Thoracic aorta (tissue), 2 donors: ENCODE data around the gene CAMKV. TPM values are rescaled to one million over a fixed set of nuclear protein-coding genes. Genes with fewer than 3 reads are reported as not detected.
"Not testable (repeated sequence)": the region's sequence is repeated elsewhere in the genome, so short reads cannot be mapped to it uniquely, and the experiment has no call there.

Experiments used
- ATAC-seq: fragments of 150-250 bp; one replicate; pipeline ENCODE4 v1.8.0; 2017; ENCODE audit warnings: low read depth; ENCODE audit not compliant: insufficient number of reproducible peaks, low FRiP score
- DNase-seq: peaks from one replicate; pipeline ENCODE4 v3.0.0-alpha.2; 2020; ENCODE audit warnings: low spot score
- H3K27ac ChIP-seq, 2 donors: fragments of 200-600 bp; sonication (generic); 1 replicate in 1 of 2; 2 replicates in 1 of 2; pipeline ENCODE4 v1.5.1; 2016; ENCODE audit warnings: mild to moderate bottlenecking in 2 of 2, moderate library complexity in 2 of 2
- H3K27me3 ChIP-seq: fragments of 200-600 bp; sonication (generic); replicated peaks from 2 replicates; pipeline ENCODE4 v1.6.0; 2016; ENCODE audit warnings: mild to moderate bottlenecking; ENCODE audit not compliant: insufficient read depth
- H3K36me3 ChIP-seq: fragments of 200-600 bp; sonication (generic); one replicate; pipeline ENCODE4 v1.5.1; 2016
- H3K4me1 ChIP-seq, 2 donors: fragments of 200-600 bp; sonication (generic); 1 replicate in 1 of 2; 2 replicates in 1 of 2; pipeline versions ENCODE4 v1.5.1 to v1.6.0; 2016; ENCODE audit warnings: low read depth in 2 of 2, mild to moderate bottlenecking in 1 of 2; ENCODE audit not compliant: control insufficient read depth in 1 of 2
- H3K4me3 ChIP-seq: fragments of 200-600 bp; sonication (generic); 2 replicates; pipeline ENCODE4 v1.5.1; 2016; ENCODE audit warnings: mild to moderate bottlenecking
- H3K9me3 ChIP-seq: fragments of 200-600 bp; sonication (generic); 2 replicates; pipeline ENCODE4 v1.5.1; 2016
- total RNA-seq, 2 donors: library from RNA; depleted of rRNA; stranded (reverse); fragments of >200 nt; gene quantifications; one replicate each; pipeline versions ENCODE4 v1.1.0 to v1.2.3, GENCODE V29; 2016
- TF ChIP-seq, protein P1 (sequence below): fragments of 200-600 bp; sonication (generic); IDR thresholded peaks from one replicate; pipeline ENCODE4 v1.5.1; 2019; ENCODE audit warnings: antibody characterized with exemption

CAMKV gene
- total RNA-seq, 2 donors from 2014 or later = not detected

DNA sequence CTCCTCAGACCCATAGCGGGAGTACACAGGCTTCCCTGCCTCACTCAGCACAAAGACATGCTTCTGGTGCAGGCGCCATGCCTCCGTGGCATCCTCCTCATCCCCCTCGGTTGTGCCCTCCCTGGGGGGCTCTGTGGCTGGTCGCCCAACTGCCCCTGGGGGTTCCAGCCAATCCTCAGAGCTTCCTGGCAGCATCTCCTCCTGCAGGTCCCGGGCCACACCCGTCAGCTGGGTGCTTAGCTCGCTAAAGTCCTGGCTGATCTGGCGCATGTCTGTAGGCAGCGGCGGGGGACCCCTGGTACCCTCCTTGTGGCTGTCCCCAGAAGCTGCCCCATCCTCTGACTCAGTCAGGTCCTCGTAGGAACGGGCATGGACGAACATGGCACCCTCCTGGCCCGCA lies 41.9 kb upstream of the CAMKV start:
- H3K4me3 ChIP-seq = no peak overlapping the region
- TF ChIP-seq, protein P1, sequence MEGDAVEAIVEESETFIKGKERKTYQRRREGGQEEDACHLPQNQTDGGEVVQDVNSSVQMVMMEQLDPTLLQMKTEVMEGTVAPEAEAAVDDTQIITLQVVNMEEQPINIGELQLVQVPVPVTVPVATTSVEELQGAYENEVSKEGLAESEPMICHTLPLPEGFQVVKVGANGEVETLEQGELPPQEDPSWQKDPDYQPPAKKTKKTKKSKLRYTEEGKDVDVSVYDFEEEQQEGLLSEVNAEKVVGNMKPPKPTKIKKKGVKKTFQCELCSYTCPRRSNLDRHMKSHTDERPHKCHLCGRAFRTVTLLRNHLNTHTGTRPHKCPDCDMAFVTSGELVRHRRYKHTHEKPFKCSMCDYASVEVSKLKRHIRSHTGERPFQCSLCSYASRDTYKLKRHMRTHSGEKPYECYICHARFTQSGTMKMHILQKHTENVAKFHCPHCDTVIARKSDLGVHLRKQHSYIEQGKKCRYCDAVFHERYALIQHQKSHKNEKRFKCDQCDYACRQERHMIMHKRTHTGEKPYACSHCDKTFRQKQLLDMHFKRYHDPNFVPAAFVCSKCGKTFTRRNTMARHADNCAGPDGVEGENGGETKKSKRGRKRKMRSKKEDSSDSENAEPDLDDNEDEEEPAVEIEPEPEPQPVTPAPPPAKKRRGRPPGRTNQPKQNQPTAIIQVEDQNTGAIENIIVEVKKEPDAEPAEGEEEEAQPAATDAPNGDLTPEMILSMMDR = no peak

GRCh38 chr3:49911124-49911420 lies 41.4 kb upstream of the CAMKV start:
- peaks cover 4 to 12% of the 10 kb centered on the region in 2 donors for H3K4me1 ChIP-seq
- no peaks in the 10 kb centered on the region for H3K27me3 ChIP-seq
- H3K27ac ChIP-seq = no peak overlapping the region
- TF ChIP-seq, protein P1 = no peak
- peaks cover 11% of the 10 kb centered on the region for H3K36me3 ChIP-seq
- ATAC-seq (no peak), DNase-seq (no peak)
- H3K4me3 ChIP-seq = no peak overlapping the region
- no peaks in the 10 kb centered on the region for H3K9me3 ChIP-seq

More for the DNA sequence above, 41.9 kb upstream of the CAMKV start:
- Histone ChIP-seq H3K4me1 (peaks cover 4 to 7% of the 10 kb centered on the region in 2 donors), H3K36me3 (peaks cover 11% of the 10 kb centered on the region), H3K9me3 (no peaks in the 10 kb centered on the region), H3K27ac (no peak overlapping the region), H3K27me3 (no peaks in the 10 kb centered on the region)
- no peak for ATAC-seq
- no peak for DNase-seq

DNA sequence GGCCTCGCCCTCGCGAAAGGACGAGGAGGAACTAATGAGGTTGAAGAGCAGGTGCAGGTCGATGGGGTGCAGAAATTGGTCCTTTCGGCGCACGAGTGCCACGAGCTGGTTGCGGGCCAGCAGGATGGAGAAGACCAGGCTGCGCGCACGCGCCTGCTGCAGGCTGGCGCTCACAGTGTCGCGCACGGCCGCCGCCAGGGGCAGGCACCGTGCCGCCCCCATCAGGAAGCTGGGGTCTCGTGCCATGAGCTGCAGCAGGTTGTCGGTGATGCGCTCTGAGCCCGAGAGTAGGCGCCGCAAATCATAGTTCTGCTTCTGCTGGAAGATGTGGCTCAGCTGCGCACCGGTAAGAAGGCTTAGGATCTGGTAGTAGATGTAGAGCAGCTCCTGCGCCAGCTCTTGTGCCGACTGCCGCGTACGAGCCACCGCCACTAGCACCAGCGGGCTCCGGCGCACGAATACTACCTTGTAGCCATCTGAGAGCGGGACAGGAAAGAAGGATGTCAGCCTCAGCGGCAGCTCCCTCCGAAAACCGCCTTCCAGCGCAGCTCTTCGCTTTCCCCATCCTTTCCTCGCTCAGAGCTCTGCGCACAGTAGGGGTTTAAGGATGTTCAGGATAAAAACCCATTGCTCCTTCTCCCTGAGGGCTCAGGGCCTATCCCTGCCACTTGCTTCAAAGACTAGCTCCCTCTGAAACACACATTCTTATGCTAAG lies 40.9 kb upstream of the CAMKV start:
- Histone ChIP-seq H3K27me3 (no peaks in the 10 kb centered on the region), H3K27ac (no peak overlapping the region), H3K4me1 (peaks cover 8 to 16% of the 10 kb centered on the region in 2 donors), H3K36me3 (peaks cover 11% of the 10 kb centered on the region), H3K9me3 (no peaks in the 10 kb centered on the region), H3K4me3 (no peak overlapping the region)
- DNase-seq (no peak), ATAC-seq (no peak)
- TF ChIP-seq, protein P1 = no peak

DNA sequence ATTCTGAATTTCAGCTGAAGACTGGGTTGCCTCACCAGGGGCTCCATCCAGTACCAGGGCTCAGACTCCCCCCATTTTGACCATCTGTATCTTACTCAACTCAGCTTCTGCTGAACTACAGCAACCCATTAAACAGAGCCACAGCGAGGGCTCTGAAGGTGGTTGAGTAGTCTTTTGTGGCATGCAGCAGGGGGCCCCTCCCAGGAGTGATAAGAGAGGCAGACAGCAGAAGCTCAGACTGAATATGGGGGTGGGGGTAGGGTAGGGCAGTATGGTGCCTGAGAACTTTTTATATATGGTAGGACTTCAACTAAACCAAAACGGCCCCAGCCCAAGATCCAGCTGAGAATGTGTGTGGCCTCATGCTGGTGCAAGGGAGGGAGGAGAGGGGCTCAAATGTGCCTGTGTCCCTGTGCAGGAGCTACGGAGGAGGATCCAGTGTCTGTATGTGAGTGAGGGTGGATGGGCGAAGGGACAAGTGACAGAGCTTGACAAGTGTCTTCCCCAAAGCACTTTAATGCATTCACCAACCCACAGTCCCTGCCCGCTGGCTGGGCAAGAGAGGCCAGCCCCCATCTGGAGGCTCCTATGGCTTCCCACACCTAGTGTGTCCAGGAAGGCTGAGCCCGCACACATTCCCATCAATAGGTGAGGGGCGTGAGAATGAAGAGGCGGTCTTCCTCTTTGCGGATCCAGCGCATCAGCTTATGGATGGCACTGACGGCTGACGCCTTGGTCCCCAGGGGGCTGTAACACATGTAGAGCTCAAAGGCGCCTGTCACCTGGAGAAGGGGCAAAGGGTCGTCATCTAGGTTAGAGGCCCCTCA lies 38.9 kb upstream of the CAMKV start:
- no peak overlapping the region for H3K27ac ChIP-seq
- DNase-seq (no peak), ATAC-seq (no peak)
- no peaks in the 10 kb centered on the region for H3K9me3 ChIP-seq
- no peaks in the 10 kb centered on the region for H3K27me3 ChIP-seq
- H3K4me3 ChIP-seq = no peak overlapping the region
- peaks cover 11 to 29% of the 10 kb centered on the region in 2 donors for H3K4me1 ChIP-seq
- TF ChIP-seq, protein P1 = no peak
- H3K36me3 ChIP-seq = peaks cover 11% of the 10 kb centered on the region

DNA sequence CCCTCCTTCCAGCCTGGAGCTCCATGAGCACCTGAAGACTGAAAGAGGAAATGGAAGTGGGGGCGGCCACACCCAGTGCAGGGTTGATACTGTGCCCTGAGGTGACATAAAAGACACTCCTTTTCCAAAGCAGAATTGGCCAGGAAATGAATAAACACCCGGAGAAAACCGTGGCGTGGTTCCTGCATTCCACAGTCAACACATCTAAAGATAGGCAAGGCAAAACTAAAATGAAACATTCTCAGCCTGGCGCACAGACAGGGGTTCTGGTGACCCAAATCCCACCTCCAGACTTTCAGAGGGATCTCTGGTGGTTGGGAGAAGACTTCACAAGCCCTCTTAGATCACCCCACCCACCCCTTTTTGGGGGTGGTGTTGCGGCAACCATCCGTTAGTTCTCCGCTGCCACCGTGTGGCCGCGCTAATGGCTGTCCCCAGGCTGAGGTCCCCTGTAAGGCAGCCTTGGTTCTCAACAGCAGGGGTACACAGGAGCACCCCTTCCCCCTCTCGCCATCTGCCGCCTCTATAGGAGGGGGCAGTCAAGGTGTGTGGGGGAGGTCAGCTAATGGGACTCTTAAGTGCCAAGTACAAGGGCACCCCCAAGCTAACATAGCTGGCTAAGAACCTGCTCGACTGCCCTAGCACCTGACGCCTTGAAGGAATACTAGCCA lies 36.5 kb upstream of the CAMKV start:
- no peak for DNase-seq
- TF ChIP-seq, protein P1 = peak; percentile 72
- ATAC-seq = peak; percentile 50
- Histone ChIP-seq H3K36me3 (peaks cover 11% of the 10 kb centered on the region), H3K4me1 (peaks cover 9 to 25% of the 10 kb centered on the region in 2 donors), H3K4me3 (peak overlapping the region; percentile 66), H3K9me3 (no peaks in the 10 kb centered on the region), H3K27ac (peak overlapping the region in 1 of 2 donors; percentile 59), H3K27me3 (no peaks in the 10 kb centered on the region)

DNA sequence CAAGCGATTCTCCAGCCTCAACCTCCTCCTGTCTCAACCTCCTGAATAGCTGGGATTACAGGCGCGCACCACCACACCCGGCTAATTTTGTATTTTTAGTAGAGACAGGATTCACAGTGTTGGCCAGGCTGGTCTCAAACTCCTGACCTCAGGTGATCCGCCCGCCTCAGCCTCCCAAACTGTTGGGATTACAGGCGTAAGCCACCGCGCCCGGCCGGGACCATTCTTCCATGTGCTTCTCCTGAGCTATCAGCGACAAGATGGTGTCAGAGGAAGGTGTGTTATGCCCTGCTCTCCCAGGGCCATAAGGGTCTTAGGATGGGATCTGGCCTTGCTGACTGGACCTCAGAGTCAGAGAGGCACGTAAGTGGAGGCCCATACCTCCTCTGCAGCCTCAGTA lies 34.7 kb upstream of the CAMKV start:
- H3K27me3 ChIP-seq, H3K27ac ChIP-seq, H3K4me3 ChIP-seq, DNase-seq, ATAC-seq, H3K9me3 ChIP-seq, H3K36me3 ChIP-seq: not testable (repeated sequence)
- H3K4me1 ChIP-seq = peaks cover 15 to 39% of the 10 kb centered on the region in 2 donors
